C4-2B (cell line): ENCODE measurements around the gene OR56A3.

Experiments
- CTCF ChIP-seq: fragments of 450-650 bp; conservative IDR thresholded peaks from 2 replicates; pipeline ENCODE4 v1.5.1; 2017; ENCODE audit warnings: mild to moderate bottlenecking
- ZFX ChIP-seq: fragments of 450-650 bp; IDR thresholded peaks from 2 replicates; pipeline ENCODE4 v1.6.1; 2017

GRCh38 chr11:5989203-5989602, 47.2 kb downstream of the OR56A3 start:
- no peak for TF ChIP-seq CTCF
- no peak for TF ChIP-seq ZFX
